Ramos (cell line): ENCODE results near the gene YARS1.
"Not testable (repeated sequence)": the region's sequence is repeated elsewhere in the genome, so short reads cannot be mapped to it uniquely, and the experiment has no call there.

Experiments
- in situ Hi-C: fragments of 300-500 bp; cut with MboI; formaldehyde crosslinking; loops from one replicate; pipeline ENCODE4 v1.14.3; 2022; ENCODE audit warnings: low sequenced_read_pairs; ENCODE audit not compliant: unreplicated experiment

Gene YARS1

DNA sequence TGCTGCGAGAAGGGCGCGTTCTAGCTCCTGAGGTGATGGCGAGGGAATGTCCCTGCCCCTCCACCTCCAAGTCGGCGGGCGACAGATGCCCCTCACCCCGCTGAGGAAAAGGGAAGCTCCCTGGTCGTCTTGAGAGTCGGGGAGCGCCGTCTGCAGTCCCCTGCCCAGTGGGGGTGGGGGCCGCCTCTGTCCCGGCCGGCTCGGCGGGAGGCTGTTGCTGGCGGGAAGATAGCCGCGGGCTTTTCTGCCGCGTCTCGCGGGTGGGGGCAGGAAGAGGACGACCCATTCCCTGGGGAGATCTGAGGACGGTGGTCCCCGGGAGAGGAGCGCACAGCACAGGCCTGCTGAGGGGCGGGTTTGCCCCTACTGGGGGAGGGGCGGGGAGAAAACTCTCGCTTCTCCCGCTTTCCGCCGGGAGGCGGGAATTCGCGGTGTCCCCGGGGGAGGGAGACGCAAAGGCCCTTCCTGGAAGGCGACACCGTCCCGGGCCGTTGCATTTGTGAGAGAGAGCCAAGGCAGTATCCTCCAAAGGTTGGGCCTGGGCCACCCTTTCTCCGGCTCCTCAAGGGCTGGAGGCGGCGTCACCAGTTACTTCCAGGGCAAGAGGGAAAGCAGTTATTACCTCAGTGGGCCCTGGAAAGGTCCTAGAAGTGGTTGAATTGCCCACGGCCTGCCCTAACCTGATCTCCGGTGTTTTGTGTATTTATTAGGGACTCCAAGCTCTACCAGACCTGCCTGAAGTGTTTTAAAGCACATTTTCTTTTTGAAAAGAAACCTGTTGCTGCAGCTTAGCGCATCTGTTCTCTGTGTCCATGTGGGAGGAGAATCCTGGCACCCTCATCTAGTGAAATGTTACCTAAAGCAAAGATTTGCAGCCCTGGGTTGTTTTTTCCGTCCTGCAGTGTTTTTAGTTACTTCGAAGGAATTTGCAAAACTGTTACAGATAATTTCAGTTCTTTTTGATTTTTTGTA lies 943 bp upstream of the YARS1 start:
- in situ Hi-C loops, result no loop called here

DNA sequence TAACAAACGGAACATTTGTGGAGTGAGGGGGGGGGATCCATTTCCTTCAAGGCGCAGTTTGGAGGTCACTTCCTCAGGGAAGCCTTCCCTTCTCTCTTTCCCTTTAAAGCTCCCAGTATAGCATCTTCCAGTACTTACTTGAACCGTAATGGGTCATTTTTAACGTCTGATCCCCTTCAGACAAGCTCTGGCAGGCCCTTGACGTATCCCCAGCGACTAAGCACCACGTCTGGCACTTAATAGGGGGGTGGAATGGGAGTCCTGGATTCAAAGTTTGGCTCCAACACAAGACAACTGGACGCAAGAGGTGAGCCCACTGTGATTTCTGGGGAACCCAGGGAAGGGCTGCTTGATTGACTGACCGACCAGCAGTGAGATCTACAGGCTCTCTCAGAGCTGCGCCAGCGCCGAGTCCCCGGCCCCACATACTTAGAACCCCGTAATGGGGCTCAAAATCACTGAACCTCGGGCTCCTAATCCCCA lies 441 bp downstream of the YARS1 start:
- in situ Hi-C loops, result no loop called here

DNA sequence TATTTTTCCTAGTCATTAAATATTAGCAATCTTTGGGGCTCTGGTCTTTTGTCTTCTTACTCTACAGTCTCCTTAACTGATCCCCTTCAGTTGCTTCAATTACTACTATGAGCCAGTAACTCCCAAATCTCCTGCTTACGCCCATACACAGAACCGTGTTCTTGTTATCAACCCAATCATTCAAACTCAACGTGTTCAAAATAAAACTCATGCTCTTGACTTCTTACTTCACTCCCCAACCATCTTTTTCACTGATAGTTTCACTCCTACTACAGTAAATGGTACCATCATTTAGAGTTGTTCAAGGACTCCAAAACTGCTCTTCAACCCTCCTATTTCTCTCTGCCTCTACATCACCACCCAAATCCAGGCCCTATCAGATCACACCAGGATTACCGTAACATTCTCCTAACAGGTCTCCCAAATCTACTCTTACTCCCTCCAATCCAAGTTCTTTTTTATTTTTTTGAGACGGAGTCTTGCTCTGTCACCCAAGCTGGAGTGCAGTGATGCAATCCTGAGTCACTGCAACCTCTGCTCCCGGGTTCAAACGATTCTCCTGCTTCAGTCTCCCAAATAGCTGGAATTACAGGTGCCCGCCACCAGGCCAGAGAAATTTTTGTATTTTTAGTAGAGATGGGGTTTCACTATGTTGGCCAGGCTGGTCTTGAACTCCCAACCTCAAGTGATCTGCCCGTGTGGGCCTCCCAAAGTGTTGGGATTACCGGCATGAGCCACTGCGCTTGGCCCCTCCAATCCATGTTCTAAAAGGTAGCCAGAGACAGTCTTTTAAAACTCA lies 3.0 kb downstream of the YARS1 start:
- in situ Hi-C loops, result no loop called here

DNA sequence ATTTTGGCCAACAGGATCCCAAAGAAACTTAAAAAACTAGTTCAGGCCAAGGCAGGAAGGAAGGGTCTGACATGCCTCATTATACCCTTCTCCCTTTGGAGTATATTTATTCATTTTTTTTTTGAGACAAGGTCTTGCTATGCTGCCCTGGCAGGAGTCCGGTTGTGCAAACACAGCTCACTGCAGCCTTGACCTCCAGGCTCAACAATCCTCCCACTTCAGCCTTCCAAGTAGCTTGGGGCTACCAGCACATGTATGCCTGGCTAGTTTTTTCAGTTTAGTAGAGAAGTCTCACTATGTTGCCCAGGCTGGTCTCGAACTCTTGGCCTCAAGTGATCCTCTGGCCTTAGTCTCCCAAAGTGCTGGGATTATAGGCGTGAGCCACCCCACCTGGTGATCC lies 5.2 kb downstream of the YARS1 start:
- in situ Hi-C loops, result no loop called here

DNA sequence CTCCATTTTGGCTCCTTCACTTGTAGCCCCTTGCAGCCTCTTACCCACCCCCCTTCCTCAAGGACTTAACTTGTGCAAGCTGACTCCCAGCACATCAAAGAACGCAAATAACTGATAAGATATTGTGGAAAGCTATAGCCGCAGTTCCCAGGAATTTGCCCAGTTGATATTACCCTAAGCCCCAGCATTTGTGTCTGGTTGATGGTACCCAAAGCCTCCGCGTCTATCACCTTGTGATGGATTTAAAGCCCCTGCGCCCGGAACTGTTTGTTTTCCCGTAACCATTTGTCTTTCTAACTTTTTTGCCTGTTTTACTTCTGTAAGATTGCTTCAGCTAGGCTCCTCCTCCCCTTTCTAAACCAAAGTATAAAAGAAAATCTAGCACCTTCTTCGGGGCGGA lies 5.9 kb downstream of the YARS1 start:
- in situ Hi-C loops, result no loop called here

DNA sequence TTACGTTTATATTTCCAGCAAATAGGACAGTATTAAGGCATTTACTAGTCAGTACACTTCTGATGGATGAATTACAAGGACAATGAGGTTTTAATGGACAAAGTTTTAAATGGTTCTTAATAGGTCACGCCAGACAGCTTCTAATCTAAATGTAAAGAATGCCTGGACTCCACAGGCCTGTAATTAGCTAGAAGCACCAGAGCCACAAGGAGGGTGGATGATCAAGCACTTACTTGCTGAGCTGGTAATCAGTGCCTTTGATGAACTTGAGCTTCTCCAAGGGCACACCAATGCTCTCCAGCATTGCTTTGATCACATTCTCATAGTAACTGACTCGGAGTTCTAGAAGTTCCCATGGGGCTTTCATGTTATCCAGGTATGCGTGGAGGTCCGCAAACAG lies 6.8 kb downstream of the YARS1 start:
- in situ Hi-C loops, result no loop called here

DNA sequence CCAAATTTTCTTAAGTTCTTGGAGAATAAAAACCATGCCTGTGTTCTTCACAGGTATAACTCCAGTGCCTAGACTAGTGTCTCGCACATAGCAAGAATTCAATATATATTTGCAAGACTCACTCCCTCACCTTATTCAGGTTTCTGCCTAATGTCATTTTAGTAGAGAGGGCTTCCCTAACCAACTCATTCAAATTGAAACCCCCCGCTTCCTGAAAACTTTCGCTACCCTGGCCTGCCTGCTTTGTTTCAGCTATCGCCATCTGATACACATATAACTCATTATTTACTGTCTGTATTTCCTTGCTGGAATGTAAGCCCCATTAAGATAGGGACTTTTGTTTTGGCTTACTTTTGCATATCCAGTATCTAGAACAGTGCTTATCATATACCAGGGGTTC lies 8.6 kb downstream of the YARS1 start:
- in situ Hi-C loops, result no loop called here

DNA sequence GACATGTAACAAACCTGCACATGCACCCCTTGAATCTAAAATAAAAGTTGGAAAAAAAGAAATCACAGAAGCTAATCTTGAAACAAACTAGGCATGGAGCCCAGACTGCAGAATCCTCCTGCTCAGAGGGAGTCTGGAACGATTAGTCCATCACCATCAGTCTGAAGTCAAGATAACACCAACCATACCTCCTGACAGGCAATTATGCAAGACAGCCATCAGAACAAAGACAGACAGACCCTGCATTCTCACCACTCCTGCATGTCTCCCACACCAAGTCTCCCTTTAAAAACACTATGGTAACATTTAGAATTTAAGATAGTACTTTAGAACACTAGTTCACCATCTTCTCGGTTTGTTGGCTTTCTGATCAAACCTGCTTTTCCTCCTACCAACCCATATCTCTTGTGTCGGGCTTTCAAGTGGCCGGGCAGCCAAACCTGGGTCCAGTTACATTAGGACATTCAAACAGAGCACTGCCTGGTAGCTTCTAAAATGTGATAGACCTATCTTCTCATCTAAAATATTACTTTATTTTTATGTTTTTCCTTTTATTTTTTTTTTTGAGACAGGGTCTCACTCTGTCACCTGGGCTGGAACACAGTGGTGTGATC lies 10.1 kb downstream of the YARS1 start:
- in situ Hi-C loops, result no loop called here

DNA sequence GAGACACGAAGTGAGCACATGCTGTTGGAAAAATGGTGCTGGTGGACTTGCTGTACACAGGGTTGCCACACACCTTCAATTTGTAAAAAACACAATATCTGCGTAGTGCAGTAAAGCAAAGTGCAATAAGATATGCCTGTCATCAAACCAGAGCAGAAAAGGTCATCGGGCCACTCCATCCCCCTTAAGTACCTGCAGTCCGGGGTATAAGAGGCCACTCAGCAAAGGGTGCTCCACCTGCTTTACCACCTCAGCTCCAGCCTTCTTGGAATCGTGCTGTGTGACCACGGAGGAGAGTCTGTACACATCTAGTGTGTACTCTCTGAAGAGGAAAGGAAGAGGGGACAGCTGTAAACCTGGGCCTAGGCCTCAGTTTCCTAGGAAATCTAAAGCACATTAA lies 10.9 kb downstream of the YARS1 start:
- in situ Hi-C loops, result no loop called here

DNA sequence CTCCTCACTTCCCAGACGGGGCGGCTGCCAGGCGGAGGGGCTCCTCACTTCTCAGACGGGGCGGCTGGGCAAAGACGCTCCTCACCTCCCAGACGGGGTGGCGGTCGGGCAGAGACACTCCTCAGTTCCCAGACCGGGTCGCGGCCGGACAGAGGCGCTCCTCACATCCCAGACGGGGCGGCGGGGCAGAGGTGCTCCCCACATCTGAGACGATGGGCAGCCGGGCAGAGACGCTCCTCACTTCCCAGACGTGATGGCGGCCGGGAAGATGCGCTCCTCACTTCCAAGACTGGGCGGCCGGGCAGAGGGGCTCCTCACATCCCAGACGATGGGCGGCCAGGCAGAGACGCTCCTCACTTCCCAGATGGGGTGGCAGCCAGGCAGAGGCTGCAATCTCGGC lies 12.7 kb downstream of the YARS1 start:
- in situ Hi-C loops, result not testable (repeated sequence)

DNA sequence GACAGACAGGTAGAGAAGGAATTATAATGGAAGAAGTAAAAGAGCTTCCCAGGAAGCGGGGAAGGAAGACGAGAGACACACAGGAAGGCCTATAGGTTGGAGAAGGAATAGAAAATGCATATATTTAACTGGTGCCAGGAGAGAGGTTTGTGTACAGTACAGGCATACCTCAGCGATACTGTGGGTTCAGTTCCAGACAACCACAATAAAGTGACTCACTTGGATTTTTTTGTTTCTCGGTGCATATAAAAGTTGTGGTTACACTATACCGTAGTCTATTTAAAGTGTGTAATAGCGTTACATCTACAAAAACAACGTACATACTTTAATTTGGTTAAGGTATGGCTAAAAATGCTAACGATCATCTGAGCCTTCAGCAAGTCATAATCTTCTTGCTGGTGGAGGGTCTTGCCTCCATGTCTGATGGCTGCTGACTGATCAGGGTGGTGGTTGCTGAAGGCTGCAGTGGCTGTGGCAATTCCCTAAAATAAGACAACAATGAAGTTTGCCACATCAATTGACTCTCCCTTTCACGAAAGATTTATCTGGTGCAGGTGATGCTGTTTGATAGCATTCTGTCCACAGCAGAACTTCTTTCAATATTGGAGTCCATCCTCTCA lies 16.0 kb downstream of the YARS1 start:
- in situ Hi-C loops, result no loop called here

DNA sequence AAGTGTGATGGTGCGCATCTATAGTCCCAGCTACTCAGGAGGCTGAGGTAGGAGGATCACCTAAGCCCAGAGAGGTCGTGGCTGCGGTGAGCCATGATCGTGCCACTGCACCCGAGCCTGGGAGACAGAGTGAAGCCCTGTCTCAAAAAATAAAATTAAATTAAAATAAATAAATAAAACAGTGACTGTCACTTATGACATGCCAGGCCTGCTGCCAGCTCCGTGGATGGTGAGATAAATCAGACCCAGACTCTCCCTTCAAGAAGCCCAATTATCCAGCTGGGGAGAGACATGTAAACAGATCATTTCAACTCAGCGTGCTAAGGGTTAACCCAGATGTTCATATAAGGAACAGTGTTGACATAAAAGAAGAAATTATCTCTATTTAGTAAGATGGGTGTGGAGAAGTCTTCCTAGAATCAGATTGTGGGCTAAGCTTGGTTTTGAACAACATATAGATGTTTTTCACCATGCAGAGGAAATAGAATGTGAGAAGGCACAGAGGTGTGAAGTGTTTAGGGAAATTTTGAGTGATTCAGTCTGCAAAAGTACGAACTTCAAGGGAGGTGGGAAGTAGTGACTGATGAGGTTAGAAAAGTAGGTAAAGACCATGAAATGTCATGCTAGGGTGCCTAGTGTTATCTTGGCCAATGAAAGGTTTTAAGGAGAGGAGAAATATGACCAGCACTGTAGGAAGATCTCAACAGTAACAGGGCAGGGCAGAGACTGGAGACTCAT lies 18.3 kb downstream of the YARS1 start:
- in situ Hi-C loops, result no loop called here

DNA sequence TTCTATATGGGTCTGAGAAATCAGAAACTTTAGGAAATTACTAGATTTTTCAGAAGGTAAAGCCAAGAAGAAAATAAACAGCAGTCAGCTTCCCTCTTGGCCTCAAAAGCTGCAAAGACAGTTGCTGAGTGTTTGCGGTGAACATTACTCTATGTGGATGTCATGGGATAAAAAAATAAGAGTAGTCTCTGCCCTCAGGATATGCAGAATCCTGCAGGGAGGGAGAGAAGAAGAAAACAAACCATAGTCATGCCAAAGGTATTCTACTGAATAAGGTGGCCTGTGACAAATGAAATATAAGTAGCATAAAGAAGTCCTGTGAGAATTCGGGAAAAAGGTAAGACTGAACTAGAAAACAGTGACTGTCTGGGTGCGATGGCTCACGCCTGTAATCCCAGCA lies 19.0 kb downstream of the YARS1 start:
- in situ Hi-C loops, result no loop called here

DNA sequence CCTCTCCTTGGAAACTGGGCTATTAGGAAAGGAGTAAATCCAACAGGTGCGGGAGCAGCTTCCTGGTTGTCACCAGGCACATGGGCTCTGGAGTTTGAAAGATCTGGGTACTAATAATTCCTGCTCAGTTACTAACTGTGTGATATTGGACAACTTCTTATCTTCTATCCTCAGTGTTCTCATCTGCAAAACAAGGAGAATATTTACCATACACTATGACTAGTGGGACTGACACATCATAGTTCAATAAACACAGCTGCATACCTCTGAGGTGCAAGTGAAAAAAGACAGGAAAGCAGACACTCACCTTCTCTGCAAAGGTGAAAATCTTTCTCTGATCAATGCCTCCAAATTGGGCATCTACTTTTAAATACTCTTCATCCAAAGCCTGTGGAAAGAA lies 19.7 kb downstream of the YARS1 start:
- in situ Hi-C loops, result no loop called here

DNA sequence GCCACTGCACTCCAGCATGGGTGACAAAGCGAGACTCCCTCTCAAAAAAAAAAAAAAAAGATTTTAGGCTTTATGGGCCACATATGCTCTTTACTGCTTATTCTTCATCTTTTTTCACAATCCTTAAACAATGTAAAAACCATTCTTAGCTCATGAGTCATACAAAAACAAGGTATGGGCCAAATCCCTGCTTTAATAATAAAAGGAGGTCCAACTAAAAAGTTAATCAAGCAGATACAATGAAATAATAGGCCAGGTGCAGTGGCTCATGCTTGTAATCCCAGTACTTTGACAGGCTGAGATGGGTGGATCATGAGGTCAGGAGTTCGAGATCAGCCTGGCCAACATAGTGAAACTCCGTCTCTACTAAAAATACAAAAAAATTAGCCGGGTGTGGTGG lies 21.4 kb downstream of the YARS1 start:
- in situ Hi-C loops, result not testable (repeated sequence)

DNA sequence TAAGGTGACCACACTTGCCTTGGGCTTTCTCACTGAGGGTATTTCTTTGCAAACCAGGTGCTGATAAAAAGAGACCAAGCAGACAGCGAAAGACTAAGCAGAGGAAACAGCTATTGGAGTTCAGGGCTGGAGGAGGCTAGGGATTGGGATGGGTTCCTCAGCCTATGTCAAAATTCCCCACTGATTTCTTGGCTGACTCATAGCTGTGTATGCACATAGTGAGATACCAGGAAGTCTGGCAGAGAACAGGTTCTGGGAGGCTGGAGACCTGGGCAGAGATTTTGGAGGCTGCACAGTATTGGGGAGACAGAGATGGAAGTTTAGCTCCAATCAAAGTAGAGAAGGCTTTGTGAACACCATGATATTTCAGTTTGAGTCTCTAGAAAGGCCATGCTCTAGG lies 25.3 kb downstream of the YARS1 start:
- in situ Hi-C loops, result no loop called here

DNA sequence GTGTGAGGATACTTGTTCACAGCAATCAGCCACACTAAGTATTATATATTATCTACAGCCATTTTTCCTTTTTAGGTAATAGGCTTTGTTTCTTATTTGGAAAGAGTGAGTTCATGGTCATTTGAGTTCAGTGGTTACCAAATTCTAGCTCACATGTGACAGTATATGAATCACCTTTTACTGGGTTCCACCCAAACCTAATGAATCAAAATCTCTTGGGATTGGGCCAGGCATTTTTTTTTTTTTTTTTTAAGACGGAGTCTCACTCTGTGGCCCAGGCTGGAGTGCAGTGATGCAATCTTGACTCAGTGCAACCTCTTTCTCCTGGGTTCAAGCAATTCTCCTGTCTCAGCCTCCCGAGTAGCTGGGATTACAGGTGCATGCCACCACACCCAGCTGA lies 27.8 kb downstream of the YARS1 start:
- in situ Hi-C loops, result not testable (repeated sequence)

DNA sequence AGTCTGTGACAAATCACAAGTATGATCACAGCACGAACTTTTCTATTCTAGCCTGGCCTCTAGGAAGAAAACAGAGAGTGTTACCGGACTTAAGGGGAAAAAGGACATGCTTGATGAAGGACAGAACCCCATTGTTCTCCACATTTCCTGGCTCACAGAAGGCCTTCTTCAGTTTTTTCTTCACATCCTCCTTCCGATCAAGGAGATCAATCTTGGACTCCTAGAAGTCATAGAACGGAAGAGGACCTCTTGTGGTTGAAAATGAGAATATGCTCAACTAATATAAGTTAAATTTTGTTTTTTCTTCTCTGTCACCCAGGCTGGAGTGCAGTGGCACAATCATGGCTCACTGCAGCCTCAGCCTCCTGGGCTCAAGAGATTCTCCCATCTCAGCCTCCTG lies 30.3 kb downstream of the YARS1 start:
- in situ Hi-C loops, result no loop called here

DNA sequence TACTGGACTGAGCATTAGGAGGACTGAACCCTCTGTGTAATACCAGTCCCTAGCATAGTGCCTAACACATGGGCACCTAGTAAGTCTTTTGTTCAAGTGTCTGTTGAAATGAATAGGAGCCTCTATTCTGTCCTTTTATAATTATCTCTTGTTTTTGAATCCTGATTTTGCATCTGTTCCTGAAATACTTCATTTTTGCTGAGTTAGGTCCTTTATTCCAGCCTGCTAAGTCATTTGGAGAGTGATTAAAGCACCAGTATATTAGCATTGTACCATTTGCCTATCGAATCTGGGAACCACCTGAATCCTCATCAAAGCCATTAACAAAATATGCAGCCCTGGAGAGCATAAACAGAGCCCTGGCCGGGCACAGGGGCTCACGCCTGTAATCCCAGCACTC lies 32.3 kb downstream of the YARS1 start:
- in situ Hi-C loops, result no loop called here

DNA sequence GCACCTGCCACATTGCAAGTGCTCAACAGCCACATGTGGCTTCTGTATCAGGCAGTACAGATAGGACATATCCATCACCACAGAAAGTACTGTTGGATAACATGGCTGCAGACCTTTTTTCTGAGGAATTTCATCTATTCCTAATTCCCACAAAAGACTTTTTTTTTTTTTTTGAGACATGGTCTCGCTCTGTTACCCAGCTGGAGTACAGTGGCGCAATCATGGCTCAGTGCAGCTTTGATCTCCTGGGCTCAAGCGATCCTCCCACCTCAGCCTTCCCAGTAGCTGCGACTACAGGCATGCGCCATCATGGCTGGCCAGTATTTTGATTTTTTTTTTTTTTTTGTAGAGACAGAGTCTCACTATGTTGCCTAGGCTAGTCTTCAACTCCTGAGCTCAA lies 33.3 kb downstream of the YARS1 start:
- in situ Hi-C loops, result no loop called here
